ENCODE results near the gene CDH15. TPM values are rescaled to one million over a fixed set of nuclear protein-coding genes. Genes with fewer than 3 reads are reported as not detected.

CDH15 gene
- total RNA-seq, 3 donors from 2014 or later (not counting 1 experiment from before 2014, with no cell fraction given) = 0.20 TPM; not detected in 2

DNA sequence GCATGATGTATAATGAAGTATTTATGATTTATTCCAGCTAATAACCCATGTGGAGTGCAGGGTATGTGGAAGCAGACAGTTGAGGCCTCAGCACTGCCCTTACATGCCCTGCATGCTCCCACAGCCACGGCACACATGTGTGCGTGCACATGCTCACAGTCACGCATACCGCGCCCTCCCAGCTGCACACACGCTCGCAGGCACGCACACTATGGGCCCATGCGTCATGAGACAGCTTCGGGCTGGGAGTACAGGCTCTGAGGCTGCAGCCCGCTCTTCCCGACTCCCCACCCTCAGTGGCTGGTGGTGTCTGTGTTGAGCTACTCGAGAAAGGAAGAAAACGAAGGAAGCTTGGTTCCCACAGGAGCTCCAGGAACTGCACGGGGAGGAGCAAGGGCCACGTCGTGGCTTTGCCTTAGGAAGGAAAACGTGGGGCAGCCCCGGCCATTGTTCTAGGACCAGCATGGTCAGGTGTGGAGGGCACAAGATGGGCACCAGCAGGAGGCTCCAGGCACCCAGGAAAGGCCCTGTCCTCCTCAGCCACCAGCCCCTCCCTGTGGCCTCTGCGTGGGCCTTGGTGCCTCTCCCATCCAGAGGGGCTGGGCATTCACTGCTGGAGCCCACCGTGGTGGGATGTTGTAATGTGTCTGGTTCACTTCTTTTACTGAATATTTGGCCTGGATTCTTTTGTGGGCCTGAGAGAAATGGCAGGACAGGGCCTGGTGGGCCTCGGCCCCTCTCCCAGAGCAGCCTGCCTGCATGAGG lies 27.5 kb upstream of the CDH15 start:
- H3K27me3 Mint-ChIP-seq (ENCODE audit: low read depth in 2 of 2) = no peaks in the 10 kb centered on the region
- Histone ChIP-seq H3K27ac (ENCODE audit: low read length) (no peak overlapping the region), H3K4me1 (ENCODE audit: control insufficient read depth, insufficient read depth, low read length) (no peaks in the 10 kb centered on the region), H3K9me3 (ENCODE audit: control insufficient read depth, insufficient read depth, low read length) (peaks cover under 1% of the 10 kb centered on the region), H3K36me3 (ENCODE audit: control insufficient read depth, insufficient read depth, low read length) (peaks cover 17% of the 10 kb centered on the region), H3K27me3 (ENCODE audit: control insufficient read depth, insufficient read depth, low read length) (no peaks in the 10 kb centered on the region), H3K4me3 (ENCODE audit: low read length) (no peak overlapping the region)
- intact Hi-C loops (cut with micrococcal nuclease) = no loop called here
- H3K4me3 Mint-ChIP-seq = no peak overlapping the region
- H3K9me3 Mint-ChIP-seq = no peaks in the 10 kb centered on the region
- ATAC-seq (no peak), DNase-seq (no peak)
- H3K4me1 Mint-ChIP-seq = no peaks in the 10 kb centered on the region
- H3K27ac Mint-ChIP-seq = no peak overlapping the region
- no peaks in the 10 kb centered on the region for H3K36me3 Mint-ChIP-seq
- TF ChIP-seq CTCF (IDR thresholded peaks at IDR 0.05) = no peak
- WGBS (ENCODE audit: insufficient coverage) = 96% methylated on average over 22 of the region's 22 CpGs

- Histone ChIP-seq H3K9me3 (ENCODE audit: control insufficient read depth, insufficient read depth, low read length) (peaks cover 3% of the 10 kb centered on the region), H3K4me3 (ENCODE audit: low read length) (no peak overlapping the region), H3K36me3 (ENCODE audit: control insufficient read depth, insufficient read depth, low read length) (peaks cover 19% of the 10 kb centered on the region), H3K27me3 (ENCODE audit: control insufficient read depth, insufficient read depth, low read length) (no peaks in the 10 kb centered on the region), H3K27ac (ENCODE audit: low read length) (no peak overlapping the region), H3K4me1 (ENCODE audit: control insufficient read depth, insufficient read depth, low read length) (no peaks in the 10 kb centered on the region)
- Mint-ChIP-seq H3K4me3 (no peak overlapping the region), H3K4me1 (no peaks in the 10 kb centered on the region), H3K9me3 (no peaks in the 10 kb centered on the region), H3K36me3 (no peaks in the 10 kb centered on the region), H3K27ac (no peak overlapping the region), H3K27me3 (ENCODE audit: low read depth in 2 of 2) (no peaks in the 10 kb centered on the region)
- no peak for TF ChIP-seq CTCF (IDR thresholded peaks at IDR 0.05)
- intact Hi-C loops (cut with micrococcal nuclease) = no loop called here
- ATAC-seq = no peak
- no peak for DNase-seq
- WGBS (ENCODE audit: insufficient coverage) = 89% methylated on average over 6 of the region's 6 CpGs
Observed at GRCh38 chr16:89144681-89145080, 26.9 kb upstream of the CDH15 start.

DNA sequence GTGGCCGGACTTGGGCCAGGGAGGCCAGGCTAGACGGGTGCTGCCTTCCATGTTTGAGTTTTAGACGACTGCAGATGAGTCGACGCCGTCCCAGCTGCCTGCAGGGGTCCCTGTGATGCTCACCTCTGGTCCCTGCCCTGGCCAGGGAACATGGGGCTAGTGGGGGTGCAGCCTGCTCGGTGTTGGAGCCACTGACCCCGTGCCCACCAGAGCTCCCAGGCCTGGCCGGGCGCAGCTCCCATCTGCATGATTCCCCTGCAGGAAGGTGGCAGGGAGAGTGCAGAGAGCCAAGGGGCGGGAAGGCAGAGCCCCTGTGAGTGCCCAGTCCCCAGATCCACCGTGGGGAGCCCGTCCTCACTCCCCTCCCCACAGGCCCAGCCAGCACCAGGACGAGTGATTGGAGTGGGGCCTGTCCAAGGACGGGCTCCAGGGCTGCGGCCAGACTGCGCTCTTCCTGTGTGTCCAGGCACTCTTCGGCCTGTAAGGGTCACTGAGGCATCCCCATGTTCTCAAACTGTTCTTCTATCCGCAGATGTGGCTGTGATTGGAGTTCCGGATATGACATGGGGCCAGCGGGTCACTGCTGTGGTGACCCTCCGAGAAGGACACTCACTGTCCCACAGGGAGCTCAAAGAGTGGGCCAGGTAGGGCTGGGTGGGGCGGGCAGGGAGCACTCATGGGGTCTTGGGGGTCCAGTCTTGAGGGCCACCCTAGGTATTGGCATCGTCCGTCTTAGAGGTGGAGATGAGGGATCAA lies 26.0 kb upstream of the CDH15 start:
- no peaks in the 10 kb centered on the region for H3K27me3 ChIP-seq (ENCODE audit: control insufficient read depth, insufficient read depth, low read length)
- no peaks in the 10 kb centered on the region for H3K4me1 Mint-ChIP-seq
- H3K27ac Mint-ChIP-seq = no peak overlapping the region
- H3K27me3 Mint-ChIP-seq (ENCODE audit: low read depth in 2 of 2) = no peaks in the 10 kb centered on the region
- WGBS (ENCODE audit: insufficient coverage) = 98% methylated on average over 25 of the region's 25 CpGs
- ATAC-seq = no peak
- H3K4me3 Mint-ChIP-seq = no peak overlapping the region
- no peak overlapping the region for H3K4me3 ChIP-seq (ENCODE audit: low read length)
- no peaks in the 10 kb centered on the region for H3K4me1 ChIP-seq (ENCODE audit: control insufficient read depth, insufficient read depth, low read length)
- H3K27ac ChIP-seq (ENCODE audit: low read length) = no peak overlapping the region
- H3K36me3 Mint-ChIP-seq = no peaks in the 10 kb centered on the region
- DNase-seq = no peak
- H3K9me3 ChIP-seq (ENCODE audit: control insufficient read depth, insufficient read depth, low read length) = peaks cover 3% of the 10 kb centered on the region
- no peak for TF ChIP-seq CTCF (IDR thresholded peaks at IDR 0.05)
- intact Hi-C loops (cut with micrococcal nuclease) = no loop called here
- H3K9me3 Mint-ChIP-seq = no peaks in the 10 kb centered on the region
- peaks cover 20% of the 10 kb centered on the region for H3K36me3 ChIP-seq (ENCODE audit: control insufficient read depth, insufficient read depth, low read length)
